Measurements from ENCODE around the gene CEP152. TPM values are rescaled to one million over a fixed set of nuclear protein-coding genes. Genes with fewer than 3 reads are reported as not detected.

Gene CEP152
- total and polyA plus RNA-seq, 9 of the 15 experiments (the other 6 are each of a cell fraction or from before 2014, with no cell fraction given), result 9.9 to 43.0 (median 23.6) TPM

DNA sequence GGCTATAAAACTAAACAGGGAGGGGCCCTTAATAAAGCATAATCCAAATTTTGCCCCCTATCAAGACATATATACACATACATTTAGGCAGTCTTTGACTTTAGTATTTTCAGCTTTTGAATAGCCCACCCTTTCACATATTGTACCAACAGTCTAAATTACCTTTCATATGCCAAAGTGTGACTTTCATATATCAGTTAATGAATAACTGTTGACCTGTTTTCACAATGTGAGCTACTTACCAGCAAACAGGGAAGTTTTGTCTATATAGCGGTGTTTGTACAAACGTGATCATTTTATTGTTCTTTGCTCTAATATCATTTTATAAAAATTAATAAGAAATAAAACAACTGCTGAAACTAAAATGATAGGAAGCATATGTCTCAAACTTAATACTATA is 28.0 kb downstream of the CEP152 start:
- no TSS peak for BruUV-seq (replicated peaks)
- Histone ChIP-seq H3K4me3 (no peak overlapping the region), H3K27ac (ENCODE audit: extremely low read depth, low read depth, low read length) (no peak overlapping the region), H3K27me3 (ENCODE audit: control insufficient read depth in 2 of 2, insufficient read depth in 2 of 2, low read length in 2 of 2) (no peaks in the 10 kb centered on the region), H3K36me3 (ENCODE audit: control insufficient read depth, insufficient read depth, low read length) (peaks cover 79% of the 10 kb centered on the region), H3K4me1 (replicated peaks in 1 of 2; ENCODE audit: control insufficient read depth in 2 of 2, insufficient read depth in 2 of 2, low read length in 2 of 2) (no peaks in the 10 kb centered on the region), H3K9me1 (ENCODE audit: control insufficient read depth, insufficient read depth, low read length) (no peaks in the 10 kb centered on the region), H3K9me3 (replicated peaks; ENCODE audit: control insufficient read depth, insufficient read depth, low read depth, low read length) (no peaks in the 10 kb centered on the region), H2AFZ (ENCODE audit: low read depth, low read length) (no peak overlapping the region), H3K4me2 (ENCODE audit: insufficient read depth, low read length) (no peak overlapping the region), H4K20me1 (replicated peaks; ENCODE audit: control insufficient read depth, insufficient read depth, low read length) (no peaks in the 10 kb centered on the region), H3K79me2 (ENCODE audit: control insufficient read depth, insufficient read depth, low read length) (no peaks in the 10 kb centered on the region), H3K9ac (ENCODE audit: insufficient read depth in 1 of 2, low read depth in 2 of 2, low read length in 2 of 2) (no peak overlapping the region)
- TF ChIP-seq ZFP30 (CRISPR knock-in tag; IDR thresholded peaks at IDR 0.05; ENCODE audit: borderline replicate concordance) (no peak), KDM5B (IDR thresholded peaks at IDR 0.05; ENCODE audit: insufficient replicate concordance, low read depth, low read length) (no peak), COPS2 (conservative IDR thresholded peaks at IDR 0.05) (no peak), MAFG (tag; conservative IDR thresholded peaks at IDR 0.05) (no peak), ZNF347 (CRISPR knock-in tag; IDR thresholded peaks at IDR 0.05; ENCODE audit: low read depth) (no peak), ZNF699 (CRISPR knock-in tag; IDR thresholded peaks at IDR 0.05; ENCODE audit: insufficient replicate concordance) (no peak), ZKSCAN1 (IDR thresholded peaks at IDR 0.05; ENCODE audit: low read depth, low read length) (no peak), PHB (CRISPR knock-in tag; IDR thresholded peaks at IDR 0.05) (no peak), RBM14 (IDR thresholded peaks at IDR 0.05; ENCODE audit: borderline replicate concordance, insufficient read depth, low read depth, low read length) (no peak), ZNF134 (CRISPR knock-in tag; conservative IDR thresholded peaks at IDR 0.05) (no peak), POLR2A (conservative IDR thresholded peaks at IDR 0.05) (no peak), SRSF1 (IDR thresholded peaks at IDR 0.05; ENCODE audit: low read depth, low read length) (no peak)
- TF ChIP-seq, protein P1, sequence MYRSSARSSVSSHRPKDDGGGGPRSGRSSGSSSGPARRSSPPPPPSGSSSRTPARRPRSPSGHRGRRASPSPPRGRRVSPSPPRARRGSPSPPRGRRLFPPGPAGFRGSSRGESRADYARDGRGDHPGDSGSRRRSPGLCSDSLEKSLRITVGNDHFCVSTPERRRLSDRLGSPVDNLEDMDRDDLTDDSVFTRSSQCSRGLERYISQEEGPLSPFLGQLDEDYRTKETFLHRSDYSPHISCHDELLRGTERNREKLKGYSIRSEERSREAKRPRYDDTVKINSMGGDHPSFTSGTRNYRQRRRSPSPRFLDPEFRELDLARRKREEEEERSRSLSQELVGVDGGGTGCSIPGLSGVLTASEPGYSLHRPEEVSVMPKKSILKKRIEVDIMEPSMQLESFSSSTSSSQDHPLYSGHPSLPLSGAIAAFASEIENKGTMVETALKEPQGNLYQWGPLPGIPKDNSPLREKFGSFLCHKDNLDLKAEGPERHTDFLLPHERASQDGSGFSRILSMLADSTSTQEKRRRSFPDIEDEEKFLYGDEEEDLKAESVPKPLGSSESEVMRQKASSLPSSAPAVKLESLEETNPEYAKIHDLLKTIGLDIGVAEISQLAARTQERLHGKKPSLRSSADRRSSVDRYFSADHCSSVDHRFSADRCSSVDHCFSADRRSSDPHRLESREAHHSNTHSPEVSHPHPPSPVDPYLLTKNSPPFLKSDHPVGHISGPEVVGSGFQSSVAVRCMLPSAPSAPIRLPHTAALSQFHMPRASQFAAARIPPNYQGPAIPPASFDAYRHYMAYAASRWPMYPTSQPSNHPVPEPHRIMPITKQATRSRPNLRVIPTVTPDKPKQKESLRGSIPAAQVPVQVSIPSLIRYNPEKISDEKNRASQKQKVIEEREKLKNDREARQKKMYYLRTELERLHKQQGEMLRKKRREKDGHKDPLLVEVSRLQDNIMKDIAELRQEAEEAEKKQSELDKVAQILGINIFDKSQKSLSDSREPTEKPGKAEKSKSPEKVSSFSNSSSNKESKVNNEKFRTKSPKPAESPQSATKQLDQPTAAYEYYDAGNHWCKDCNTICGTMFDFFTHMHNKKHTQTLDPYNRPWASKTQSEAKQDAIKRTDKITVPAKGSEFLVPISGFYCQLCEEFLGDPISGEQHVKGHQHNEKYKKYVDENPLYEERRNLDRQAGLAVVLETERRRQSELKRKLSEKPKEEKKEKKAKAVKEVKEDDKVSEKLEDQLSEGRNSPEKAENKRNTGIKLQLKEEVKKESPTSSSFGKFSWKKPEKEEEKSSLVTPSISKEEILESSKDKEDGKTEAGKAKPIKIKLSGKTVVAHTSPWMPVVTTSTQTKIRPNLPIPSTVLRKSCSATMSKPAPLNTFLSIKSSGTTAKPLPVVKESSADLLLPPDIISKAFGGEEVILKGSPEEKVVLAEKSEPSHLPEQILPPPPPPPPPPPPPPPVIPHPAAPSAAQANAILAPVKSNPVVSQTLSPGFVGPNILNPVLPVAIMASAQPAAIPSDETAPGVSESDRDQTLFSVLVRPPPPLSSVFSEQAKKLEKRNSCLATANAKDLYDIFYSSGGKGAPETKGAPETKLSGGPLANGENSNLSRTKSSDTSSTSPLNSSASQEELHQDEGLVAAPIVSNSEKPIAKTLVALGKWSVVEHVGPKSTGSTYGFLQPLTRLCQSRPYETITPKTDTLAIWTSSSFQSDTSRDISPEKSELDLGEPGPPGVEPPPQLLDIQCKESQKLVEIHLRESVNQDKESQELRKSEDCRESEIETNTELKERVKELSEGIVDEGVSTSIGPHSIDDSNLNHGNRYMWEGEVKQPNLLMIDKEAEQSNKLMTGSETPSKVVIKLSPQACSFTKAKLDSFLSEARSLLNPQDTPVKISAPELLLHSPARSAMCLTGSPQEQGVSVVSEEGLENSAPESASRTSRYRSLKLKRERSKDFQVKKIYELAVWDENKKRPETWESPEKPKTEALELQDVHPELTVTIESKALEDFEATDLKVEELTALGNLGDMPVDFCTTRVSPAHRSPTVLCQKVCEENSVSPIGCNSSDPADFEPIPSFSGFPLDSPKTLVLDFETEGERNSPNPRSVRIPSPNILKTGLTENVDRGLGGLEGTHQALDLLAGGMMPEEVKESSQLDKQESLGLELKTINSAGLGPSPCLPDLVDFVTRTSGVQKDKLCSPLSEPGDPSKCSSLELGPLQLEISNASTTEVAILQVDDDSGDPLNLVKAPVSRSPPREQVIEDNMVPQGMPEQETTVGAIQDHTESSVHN (IDR thresholded peaks at IDR 0.05; ENCODE audit: borderline replicate concordance in 1 of 2, low read depth in 1 of 2), result no peak
- TF ChIP-seq, protein P2, sequence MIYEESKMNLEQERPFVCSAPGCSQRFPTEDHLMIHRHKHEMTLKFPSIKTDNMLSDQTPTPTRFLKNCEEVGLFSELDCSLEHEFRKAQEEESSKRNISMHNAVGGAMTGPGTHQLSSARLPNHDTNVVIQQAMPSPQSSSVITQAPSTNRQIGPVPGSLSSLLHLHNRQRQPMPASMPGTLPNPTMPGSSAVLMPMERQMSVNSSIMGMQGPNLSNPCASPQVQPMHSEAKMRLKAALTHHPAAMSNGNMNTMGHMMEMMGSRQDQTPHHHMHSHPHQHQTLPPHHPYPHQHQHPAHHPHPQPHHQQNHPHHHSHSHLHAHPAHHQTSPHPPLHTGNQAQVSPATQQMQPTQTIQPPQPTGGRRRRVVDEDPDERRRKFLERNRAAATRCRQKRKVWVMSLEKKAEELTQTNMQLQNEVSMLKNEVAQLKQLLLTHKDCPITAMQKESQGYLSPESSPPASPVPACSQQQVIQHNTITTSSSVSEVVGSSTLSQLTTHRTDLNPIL (CRISPR knock-in tag; IDR thresholded peaks at IDR 0.05), result no peak
- intact Hi-C loops (cut with micrococcal nuclease) (no loop called here), in situ Hi-C loops (cut with MboI) (no loop called here)
- POLR2A ChIA-PET, result no interaction called here
- no peak for ATAC-seq
- no peak for FAIRE-seq
- 80% methylated on average over 2 of the region's 2 CpGs for WGBS (ENCODE audit: insufficient coverage, low coverage, missing lambda C conversion rate)
- no peak for DNase-seq (ENCODE audit: extremely low read depth in 1 of 4, low spot score in 3 of 4)
- CTCF ChIA-PET (ENCODE audit: low intra/inter-chr PET ratio), result no interaction called here
